Mucosa of gallbladder (tissue), 1 donor: ENCODE results near the gene ARL15. TPM values are rescaled to one million over a fixed set of nuclear protein-coding genes. Genes with fewer than 3 reads are reported as not detected.
"Not testable (repeated sequence)": the region's sequence is repeated elsewhere in the genome, so short reads cannot be mapped to it uniquely, and the experiment has no call there.

Experiments used
- DNase-seq: peaks from one replicate; pipeline ENCODE4 v3.0.0-alpha.2; 2020; ENCODE audit warnings: low spot score
- total RNA-seq: library from RNA; stranded (reverse); gene quantifications from one replicate; pipeline ENCODE4 v1.2.1, GENCODE V29; 2021
- donor health status: DM: no; HTN: no; CAD: no.

The ARL15 gene
- total RNA-seq, 1 donor from 2014 or later, result 30.8 TPM

DNA sequence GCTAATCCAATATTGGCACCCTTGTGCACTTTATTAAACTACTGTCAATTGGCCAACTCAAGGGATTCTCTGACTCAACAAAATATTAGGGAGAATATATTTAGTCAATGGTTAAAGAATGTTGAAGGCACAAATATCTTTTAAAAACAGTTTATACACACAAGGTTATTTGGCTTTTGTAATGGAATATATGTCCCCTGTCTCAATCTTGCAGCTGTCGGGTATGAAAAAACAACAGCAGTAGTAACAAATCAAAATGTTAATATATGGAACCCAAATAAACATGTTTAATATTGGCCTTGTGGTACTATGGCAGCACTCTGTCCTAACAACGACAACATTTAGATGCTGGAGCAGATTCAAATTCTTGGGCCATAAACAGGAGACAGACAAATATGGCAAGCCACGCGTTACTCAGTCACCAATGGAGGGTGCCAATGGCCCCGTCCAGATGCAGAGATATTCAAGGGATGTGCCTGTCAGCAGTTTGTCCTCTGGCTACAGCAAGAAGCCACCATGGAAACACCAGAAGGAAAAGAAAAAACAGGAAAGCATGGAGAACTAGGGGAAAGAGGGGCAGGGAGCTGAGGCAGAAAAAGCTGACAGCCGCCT, 408.0 kb downstream of the ARL15 start:
- no peak for DNase-seq

DNA sequence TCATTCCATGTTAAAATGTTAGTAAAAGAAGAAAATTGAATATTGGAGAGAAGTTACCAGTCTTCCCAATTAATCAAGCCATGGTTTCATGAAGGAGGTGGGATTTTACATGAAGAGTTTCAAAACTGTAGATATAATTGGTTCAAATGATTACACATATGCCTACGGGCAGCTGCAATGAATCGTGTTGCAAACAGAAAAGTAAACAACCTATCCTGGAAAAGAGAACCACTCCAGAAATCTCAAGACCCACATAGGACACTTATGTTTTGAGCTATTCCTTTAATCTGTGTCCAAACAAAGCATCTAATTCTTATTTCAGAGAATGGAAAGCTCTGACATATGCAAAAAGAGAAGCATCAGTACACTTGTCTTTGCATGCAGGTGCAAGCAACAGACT, 409.7 kb downstream of the ARL15 start:
- DNase-seq, result no peak

DNA sequence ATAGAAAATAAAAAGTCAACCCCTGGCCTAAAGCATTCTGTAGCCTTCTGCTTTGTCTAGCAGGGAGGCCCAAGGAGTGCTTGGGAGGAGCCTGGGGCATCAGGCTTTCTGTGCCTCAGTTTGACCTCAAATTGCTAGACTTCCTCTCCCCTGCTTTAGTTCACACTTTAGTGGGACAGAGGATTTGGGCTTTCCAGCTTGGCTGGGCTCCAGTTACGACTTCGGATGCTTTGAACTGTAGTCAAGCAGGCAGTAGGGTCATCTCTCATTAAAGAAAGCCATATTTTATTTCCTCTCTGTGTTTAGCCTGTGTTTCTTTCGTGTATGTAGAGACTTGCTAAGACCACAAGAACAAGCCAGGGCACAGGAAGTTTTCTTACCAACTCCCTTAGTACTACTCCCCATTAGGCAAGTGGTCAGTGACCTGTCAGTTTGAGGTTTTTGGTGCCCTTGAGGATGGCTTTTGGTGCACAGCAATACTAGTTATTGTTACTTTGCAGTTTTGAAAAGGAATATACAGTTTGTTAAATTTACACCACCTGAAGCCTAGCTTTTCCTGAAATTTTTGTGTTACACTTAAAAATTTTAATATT, 415.2 kb downstream of the ARL15 start:
- no peak for DNase-seq

DNA sequence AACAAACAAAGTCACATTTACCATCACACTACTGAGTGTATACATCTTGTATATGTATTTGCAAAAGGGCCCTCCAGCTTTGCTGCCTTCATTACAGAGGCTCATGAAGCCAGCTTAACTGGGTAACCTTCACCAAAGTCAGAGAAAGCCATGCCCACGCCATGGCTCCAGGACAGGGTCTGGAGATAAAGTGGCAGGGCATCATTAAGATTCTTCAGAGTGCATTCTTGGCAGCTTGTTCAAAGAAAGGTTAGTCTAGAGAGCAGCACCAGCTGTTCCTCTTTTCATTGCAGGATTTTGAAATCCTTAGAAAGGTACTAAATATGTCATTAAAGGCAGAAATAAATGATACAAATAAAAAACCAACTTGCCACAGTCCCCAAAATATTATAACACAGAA, 416.7 kb downstream of the ARL15 start:
- no peak for DNase-seq

DNA sequence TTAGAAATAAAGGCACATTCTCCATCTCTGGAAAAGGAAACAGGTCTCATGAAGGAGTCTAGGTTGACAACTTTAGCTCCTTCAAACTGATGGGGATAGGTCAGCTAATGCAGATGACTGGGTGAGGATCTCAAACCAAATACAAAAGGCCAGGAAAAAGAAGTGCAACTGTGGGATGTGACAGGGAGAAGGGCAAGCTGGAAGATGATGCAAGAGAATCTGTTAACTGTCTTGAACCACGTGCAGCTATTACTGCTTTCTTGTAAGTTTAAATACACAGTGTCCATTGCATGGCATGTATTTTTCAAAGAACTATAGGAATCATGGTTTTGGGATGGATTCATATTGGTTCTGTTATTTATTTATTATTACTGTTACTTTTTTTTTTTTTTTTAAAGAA, 418.1 kb downstream of the ARL15 start:
- no peak for DNase-seq

DNA sequence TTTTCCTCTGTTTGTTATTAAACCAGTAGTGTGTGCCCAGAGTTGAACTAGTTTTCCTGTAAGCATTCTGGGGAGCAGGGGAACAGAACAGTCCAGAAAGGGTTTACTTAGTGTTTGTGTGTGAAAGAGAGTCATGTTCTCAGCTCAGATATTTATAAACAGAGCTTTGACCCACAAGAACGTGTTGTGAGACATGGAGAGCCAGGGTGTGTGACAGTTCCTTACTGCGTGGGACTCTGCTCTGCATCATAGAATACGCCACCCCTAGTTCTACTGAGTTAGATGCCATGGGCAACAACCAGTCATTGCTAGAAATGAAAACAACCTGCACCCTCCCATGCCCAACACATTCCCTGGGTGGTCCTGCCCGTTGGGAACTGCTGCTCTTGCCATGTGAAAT, 419.2 kb downstream of the ARL15 start:
- no peak for DNase-seq

DNA sequence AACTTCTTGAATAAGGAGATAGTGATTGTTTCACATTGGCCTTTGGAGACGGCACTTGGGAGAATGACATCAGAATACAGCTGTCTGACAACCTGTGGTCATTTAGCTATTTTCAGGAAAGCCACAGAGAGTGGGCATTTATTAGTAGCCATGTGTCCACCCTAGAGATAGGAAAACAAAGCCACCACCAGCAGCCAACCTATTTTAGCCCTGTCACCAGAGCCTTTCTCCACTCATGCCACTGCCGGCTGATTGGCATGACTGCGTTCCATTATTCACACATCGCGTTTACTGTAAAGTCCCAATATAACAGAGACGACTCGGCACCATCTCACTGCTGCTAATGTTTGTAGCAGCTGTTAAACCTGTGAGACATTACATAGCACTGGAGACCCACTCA, 419.9 kb downstream of the ARL15 start:
- DNase-seq, result no peak

DNA sequence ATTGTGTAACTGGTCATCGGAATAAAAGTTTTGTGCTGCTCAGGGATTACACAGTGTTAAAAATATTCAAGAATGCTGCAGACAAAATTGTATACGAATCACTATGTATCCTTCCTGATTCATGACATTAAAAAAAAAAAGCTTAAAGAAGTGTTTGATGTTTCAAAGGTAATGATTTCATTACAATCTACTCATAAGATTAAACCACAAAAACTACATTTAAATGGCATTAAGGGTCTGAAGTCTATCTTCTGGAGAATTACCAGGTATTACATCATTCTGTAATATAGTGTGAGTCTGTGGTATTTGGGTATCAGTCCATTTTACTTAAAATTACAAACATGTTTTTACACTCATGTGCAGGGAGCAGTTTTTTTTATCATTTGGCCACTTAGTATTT, 425.5 kb downstream of the ARL15 start:
- no peak for DNase-seq

DNA sequence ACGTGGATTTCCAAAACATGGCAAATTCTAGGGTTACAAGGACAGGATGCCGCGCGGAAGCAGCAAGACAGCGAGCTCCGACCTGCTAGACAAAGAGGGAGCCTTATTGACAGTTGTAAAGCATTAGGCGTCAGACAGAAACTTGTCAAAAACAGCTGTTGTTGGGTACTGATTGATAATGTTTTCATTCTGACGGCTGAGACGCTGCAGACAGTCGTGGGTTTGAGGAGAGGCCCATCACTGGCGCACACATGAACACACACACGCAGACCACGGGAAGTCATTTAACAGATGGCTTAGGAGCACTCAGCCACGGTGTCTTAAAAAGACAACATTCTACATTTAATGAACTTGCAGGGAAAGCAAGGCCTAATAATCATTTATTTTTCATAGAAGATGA, 426.0 kb downstream of the ARL15 start:
- DNase-seq, result no peak

DNA sequence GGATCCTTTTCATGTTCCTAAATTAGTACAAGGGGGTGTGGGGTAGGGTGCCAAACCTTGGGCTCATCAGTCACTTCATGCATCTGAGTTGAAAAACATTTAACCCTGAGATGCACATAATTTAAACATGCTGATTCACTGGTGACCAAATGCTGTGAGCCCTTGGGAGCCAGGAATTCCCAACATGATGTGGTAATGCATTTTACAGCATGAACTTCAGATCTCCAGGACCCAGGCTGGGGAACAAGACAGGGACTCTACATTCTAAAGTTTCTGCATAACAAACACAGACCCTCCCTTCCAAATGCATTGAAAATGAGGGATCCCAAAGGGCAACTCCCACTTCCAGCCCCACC, 427.7 kb downstream of the ARL15 start:
- DNase-seq, result no peak

DNA sequence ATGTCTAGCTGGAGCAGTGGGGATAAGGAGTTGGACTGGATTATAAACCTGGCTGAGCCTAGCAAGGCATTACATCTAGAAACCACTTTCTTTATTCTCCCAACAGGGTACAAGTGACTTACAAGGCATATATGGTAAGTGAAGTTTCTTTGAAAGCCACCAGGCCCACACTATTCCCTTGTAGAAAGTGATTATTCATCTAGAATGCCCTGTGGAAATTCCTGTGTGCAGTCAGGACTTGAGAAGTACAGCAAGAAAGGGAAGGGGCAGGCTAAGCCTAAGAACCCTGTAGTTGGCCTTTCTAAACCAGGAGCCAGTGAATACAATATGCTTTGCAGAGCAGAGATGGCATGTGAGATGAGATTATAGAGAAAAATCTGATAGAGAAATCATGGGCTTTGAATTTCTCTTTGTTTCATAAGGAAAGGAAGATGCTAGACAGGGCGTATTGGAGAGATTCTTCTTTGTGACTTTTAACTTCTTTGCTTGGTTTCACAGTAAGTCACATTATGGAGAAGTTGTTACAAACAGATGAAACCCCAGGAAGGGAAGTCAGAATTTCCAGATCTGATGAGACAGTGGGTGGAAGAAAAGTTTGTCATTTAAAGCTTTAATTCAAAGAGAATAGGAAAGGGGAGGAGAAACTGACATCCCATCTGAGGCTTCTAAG, 428.2 kb downstream of the ARL15 start:
- DNase-seq, result no peak

DNA sequence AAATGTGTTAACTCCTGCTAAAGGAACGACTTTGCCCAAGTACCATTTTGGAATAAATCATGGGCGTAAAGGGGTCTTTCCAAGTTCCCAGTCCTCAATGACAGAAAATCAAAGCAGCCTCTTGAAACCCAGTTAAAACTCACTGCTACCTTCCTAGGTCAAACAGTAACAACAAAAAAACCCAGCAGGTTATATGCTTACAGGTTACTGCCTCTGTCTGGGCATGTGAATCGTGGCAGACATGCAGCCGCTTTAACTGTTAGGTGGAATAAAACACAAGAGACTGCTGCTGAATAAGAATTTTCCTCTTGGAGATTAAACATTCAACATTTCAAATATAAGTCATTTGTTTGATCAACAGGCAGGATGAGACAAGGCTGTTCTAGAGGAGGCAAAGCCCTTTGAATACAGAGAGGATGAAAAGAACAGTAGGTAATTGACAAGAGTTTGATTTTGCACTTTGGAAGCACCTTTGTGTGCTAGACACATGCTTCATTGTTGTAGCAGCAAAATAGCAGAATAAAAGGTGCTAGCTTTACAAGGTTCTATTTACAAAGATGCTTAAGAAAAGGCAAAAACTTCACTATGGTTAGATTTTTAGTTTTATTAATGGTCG, 430.6 kb downstream of the ARL15 start:
- no peak for DNase-seq

DNA sequence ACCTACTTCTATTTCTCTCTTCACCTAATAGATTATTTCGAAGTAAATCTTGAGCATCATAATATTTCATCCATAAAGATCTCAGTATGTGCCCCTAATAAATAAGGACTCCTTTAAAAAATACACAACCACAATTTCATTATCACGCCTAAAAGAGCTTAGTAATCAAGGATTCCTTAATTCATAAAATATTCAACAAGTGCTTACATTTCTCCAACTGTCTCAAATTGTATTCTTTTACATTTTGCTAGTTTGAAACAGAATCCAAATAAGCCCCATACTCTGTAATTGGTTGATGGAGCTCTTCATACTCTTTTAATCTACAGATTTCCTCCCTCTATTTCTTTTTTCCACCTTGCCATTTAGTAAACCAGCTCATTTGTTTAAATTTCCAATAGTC, 432.4 kb downstream of the ARL15 start:
- DNase-seq, result no peak

DNA sequence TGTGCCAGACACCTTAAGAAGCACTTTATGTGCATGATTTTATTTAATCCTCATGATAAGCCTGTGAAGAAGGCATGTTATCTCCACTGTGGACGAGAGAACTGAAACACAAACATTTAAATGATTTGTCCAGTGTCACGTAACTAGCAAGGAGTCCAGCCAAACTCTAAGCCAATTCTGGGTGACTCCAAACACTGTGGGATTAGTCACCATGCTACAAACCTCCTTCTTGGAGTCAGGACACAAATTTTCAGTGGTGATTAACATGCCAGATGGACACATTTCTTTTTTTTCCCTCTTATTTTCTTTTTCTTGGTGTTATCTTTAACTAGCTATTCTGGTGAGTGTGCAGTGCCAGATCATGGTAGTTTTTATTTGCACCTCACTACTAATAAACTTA, 433.1 kb downstream of the ARL15 start:
- DNase-seq, result no peak

DNA sequence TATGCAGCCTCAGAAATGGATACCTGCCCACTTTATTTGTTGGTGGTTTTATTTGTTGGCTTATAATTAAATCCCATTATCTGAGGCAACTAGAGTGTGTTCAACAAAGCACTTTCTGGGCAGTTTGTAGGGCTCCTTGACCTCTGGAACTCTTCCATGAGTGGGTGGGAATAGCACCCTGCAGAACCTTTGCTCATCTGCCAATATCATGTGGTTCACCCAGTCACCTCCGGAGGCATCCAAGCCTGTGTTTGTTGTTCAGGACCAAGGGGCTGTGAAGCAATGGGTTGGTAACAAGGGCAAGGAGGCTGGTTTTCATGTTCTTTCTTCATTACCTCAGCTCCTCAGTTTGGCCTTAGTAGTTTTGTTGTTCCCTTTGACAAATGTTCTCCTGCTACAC, 436.0 kb downstream of the ARL15 start:
- no peak for DNase-seq

DNA sequence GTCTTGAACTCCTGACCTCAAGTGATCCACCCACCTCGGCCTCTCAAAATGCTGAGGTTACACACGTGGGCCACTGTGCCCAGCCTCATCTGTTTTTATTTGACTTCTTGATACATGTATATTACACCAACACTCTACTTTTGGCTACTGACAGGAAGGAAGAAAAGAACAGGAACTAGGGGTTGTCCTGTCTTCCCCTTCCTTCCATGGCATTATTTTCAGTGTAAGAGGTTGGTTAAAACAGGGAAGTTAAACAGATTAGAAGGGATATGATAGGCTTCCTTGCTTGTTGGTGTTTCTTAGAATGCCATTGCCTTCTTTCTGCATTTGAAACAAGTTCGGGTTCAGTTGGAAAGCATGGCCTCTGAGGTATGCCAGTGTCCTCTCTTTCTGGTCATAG, 437.1 kb downstream of the ARL15 start:
- DNase-seq, result no peak

DNA sequence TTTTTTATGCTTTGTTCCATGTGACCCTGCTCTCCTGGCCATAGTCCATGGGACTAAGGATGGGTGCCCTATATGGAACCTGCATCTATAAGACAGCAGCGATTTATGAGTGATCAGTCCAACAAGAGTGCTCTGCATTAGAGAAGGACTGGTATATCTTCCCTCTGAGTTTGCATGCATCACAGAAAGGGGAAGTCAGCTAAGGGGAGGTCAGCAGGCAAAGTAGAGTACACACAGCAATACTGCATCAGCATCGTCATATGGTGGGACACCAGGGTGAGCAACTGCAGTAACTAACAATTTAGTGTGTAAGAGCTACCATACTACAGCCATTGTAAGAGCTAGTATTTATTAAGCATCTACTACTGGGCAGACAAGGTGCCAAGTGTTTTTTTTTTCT, 438.6 kb downstream of the ARL15 start:
- DNase-seq, result no peak

DNA sequence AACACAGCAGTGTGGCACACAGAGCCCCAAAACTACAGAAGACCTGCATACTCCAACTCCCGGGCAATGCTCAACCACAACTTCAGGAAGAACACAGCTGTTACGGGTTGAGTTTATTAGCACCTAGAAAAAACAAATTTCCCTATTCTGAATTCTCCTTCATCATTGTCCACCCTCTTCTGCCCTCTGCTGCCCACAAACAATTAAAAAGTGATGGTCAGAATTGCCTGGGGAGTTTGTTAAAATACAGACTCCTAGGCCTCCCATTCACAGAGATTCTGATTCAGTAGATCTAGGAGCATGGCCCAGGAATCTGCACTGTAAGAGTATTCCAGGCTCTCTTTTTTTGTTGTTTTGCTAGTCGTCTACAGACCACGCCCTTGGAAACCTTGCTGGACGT, 439.3 kb downstream of the ARL15 start:
- no peak for DNase-seq

DNA sequence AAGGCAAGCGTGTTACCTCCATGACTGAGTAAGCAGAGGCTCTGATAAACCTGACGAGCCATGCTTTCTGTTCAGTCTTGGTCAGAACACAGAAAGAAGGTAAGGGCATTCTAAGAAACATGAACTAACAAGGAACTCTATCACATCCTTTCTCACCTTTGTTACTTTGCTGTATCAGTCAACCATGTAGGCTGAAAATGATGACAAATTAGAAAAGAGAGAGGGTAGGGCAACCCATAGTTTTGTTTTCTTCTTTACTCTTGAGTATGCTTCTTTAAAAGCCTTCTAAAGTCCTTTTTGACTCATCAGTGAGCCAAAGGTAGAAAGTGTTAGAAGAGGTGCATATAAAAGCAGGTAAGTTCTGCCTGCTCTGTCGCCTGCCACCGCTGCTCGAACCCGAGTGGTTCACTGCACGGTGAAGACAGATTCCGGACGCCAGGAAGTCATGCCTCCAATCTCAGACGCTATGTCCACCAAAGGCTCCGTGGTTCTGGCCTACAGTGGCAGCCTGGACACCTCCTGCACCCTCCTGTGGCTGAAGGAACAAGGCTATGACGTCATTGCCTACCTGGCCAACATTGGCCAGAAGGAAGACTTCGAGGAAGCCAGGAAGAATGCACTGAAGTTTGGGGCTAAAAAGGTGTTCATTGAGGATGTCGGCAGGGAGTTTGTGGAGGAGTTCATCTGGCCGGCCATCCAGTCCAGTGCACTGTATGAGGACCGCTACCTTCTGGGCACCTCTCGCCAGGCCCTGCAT, 451.5 kb downstream of the ARL15 start:
- no peak for DNase-seq

DNA sequence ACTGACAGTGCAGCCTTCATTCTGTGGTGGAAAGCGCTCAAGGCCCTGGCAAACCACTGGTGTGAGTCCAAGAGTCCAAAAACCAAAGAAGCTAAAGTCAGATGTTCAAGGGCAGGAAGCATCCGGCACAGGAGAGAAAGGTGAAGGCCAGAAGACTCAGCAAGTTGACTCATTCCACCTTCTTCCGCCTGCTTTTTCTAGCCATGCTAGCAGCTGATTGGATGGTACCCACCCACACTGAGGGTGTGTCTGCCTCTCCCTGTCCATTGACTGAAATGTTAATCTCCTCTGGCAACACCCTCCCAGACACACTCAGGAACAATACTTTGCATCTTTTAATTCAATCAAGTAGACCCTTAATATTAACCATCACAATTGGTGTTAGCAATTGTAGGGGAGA, 453.9 kb downstream of the ARL15 start:
- no peak for DNase-seq

DNA sequence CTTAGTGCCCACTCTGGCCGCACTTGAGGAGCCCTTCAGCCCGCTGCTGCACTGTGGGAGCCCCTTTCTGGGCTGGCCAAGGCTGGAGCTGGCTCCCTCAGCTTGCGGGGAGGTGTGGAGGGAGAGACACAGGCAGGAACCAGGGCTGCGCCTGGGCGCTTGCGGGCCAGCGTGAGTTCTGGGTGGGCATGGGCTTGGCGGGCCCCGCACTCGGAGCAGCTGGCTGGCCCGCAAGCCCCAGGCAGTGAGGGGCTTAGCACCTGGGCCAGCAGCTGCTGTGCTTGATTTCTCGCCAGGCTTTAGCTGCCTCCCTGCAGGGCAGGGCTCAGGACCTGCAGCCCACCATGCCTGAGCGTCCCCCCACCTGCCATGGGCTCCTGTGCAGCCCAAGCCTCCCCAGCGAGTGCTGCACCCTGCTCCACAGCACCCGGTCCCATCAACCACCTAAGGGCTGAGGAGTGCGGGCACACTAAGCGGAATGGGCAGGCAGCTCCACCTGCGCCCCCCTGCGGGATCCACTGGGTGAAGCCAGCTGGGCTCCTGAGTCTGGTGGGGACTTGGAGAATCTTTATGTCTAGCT, 473.4 kb downstream of the ARL15 start:
- DNase-seq, result not testable (repeated sequence)

DNA sequence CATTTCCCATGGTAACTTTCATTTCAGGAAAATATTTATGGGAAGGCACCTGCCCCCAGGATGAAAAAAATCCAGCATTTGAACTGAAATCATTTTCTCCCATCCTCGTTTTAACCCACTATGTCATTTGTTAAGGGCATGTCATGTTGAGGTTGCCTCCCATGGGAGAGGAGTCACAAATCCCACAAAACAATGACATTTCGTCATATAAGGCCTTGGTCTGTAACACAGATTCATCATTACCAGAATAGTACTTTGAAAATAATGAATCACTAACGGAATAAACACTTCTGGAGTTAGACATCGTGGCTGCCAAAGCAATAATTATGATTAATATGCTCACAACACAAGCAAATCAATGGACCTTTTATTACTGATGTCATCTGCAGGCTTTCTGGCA, 475.9 kb downstream of the ARL15 start:
- no peak for DNase-seq
